Measurements from ENCODE around the gene TTLL1.

TTLL1 gene

DNA sequence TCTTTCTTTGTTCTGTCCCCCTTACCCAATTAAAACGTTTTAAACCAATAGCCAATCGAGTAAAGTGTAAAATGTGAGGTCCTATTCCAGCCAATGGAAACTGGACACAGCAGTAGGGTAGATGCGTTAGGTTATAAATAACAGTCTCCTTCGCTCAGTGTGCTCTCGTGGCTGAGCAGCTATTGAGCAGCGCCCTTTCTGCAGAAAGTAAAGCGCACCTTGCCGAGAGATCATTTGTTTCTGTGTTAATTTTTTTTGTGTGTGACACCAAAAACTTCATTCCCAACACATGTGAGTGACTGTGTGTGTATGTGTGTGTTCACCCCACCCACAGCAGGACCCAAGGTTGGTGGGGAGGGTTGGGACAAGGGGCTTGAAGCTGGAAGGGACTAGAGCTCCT, 7.2 kb upstream of the TTLL1 start:
- H3K36me3 ChIP-seq (ENCODE audit: control insufficient read depth, insufficient read depth, low read length) = no peaks in the 10 kb centered on the region
- no peak overlapping the region for H3K4me3 ChIP-seq (ENCODE audit: insufficient read depth, low read depth, low read length, poor library complexity, severe bottlenecking)
- no peaks in the 10 kb centered on the region for H3K27me3 ChIP-seq (replicated peaks; ENCODE audit: control insufficient read depth, insufficient read depth, low read length, poor library complexity, severe bottlenecking)
- DNase-seq = no peak
- no peaks in the 10 kb centered on the region for H3K9me3 ChIP-seq (ENCODE audit: control insufficient read depth, low read length)
- no peak overlapping the region for H3K27ac ChIP-seq (ENCODE audit: insufficient read depth, low read length, poor library complexity, severe bottlenecking)
- H3K4me1 ChIP-seq (ENCODE audit: control insufficient read depth, insufficient read depth, low read length, poor library complexity, severe bottlenecking) = no peaks in the 10 kb centered on the region

DNA sequence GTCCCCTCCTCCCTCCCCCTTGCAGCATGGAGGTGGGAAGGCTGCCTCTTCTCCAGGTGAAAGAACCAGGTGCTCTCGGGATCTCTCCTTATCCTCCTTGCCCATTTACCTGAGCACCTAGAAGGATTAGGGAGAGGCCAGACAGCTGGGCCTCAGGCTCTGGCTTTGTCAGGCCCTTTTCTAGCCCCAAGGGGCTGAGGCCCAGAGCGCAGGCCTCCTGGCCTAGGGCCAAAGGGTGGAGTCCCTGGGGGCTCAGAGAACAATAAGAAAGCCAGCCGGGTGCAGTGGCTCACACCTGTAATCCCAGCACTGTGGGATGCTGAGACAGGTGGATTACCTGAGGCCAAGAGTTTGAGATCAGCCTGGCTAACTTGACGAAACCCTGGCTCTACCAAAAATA, 5.4 kb upstream of the TTLL1 start:
- DNase-seq = no peak
- Histone ChIP-seq H3K27me3 (replicated peaks; ENCODE audit: control insufficient read depth, insufficient read depth, low read length, poor library complexity, severe bottlenecking) (no peaks in the 10 kb centered on the region), H3K4me3 (ENCODE audit: insufficient read depth, low read depth, low read length, poor library complexity, severe bottlenecking) (no peak overlapping the region), H3K27ac (ENCODE audit: insufficient read depth, low read length, poor library complexity, severe bottlenecking) (no peak overlapping the region), H3K4me1 (ENCODE audit: control insufficient read depth, insufficient read depth, low read length, poor library complexity, severe bottlenecking) (no peaks in the 10 kb centered on the region), H3K36me3 (ENCODE audit: control insufficient read depth, insufficient read depth, low read length) (no peaks in the 10 kb centered on the region), H3K9me3 (ENCODE audit: control insufficient read depth, low read length) (no peaks in the 10 kb centered on the region)

DNA sequence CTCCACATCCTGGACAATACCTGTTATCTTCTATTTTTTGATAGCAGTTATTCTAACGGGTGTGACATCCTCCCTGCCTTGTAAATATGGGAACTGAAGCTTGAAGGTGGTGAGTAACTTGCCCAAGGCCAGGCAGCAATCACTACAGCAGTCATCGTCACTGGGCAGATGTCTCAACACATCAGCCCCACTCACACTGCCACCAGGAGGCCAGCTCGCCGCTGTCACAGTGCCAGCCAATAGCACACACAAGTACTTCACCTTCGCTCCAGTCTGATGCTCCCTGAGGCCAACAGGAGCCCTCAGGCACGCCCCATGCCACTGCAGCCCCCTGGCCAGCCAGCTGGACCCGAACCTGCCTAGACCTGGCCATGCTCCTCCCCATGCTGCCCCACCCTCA, 4.9 kb upstream of the TTLL1 start:
- H3K4me3 ChIP-seq (ENCODE audit: insufficient read depth, low read depth, low read length, poor library complexity, severe bottlenecking) = no peak overlapping the region
- no peaks in the 10 kb centered on the region for H3K36me3 ChIP-seq (ENCODE audit: control insufficient read depth, insufficient read depth, low read length)
- H3K27ac ChIP-seq (ENCODE audit: insufficient read depth, low read length, poor library complexity, severe bottlenecking) = no peak overlapping the region
- no peak for DNase-seq
- H3K4me1 ChIP-seq (ENCODE audit: control insufficient read depth, insufficient read depth, low read length, poor library complexity, severe bottlenecking) = no peaks in the 10 kb centered on the region
- H3K9me3 ChIP-seq (ENCODE audit: control insufficient read depth, low read length) = no peaks in the 10 kb centered on the region
- no peaks in the 10 kb centered on the region for H3K27me3 ChIP-seq (replicated peaks; ENCODE audit: control insufficient read depth, insufficient read depth, low read length, poor library complexity, severe bottlenecking)

DNA sequence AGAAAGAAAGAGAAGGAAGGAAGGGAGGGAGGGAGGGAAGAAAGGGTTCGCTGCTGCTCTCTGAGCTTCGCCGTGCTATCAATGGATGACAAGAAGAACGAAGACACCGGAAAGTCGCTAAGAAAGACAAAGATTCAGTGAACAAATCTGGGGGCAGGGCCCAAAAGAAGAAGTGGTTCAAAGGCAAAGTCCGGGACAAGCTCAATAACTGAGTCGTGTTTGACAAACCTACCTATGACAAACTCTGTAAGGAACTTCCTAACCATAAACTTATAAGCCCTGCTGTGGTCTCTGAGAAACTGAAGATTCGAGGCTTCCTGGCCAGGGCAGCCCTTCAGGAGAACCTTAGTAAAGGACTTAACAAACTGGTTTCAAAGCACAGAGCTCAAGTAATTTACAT, 2.9 kb upstream of the TTLL1 start:
- no peak for DNase-seq
- H3K4me3 ChIP-seq (ENCODE audit: insufficient read depth, low read depth, low read length, poor library complexity, severe bottlenecking) = no peak overlapping the region
- no peaks in the 10 kb centered on the region for H3K27me3 ChIP-seq (replicated peaks; ENCODE audit: control insufficient read depth, insufficient read depth, low read length, poor library complexity, severe bottlenecking)
- H3K36me3 ChIP-seq (ENCODE audit: control insufficient read depth, insufficient read depth, low read length) = no peaks in the 10 kb centered on the region
- no peaks in the 10 kb centered on the region for H3K9me3 ChIP-seq (ENCODE audit: control insufficient read depth, low read length)
- peaks cover 4% of the 10 kb centered on the region for H3K4me1 ChIP-seq (ENCODE audit: control insufficient read depth, insufficient read depth, low read length, poor library complexity, severe bottlenecking)
- no peak overlapping the region for H3K27ac ChIP-seq (ENCODE audit: insufficient read depth, low read length, poor library complexity, severe bottlenecking)

DNA sequence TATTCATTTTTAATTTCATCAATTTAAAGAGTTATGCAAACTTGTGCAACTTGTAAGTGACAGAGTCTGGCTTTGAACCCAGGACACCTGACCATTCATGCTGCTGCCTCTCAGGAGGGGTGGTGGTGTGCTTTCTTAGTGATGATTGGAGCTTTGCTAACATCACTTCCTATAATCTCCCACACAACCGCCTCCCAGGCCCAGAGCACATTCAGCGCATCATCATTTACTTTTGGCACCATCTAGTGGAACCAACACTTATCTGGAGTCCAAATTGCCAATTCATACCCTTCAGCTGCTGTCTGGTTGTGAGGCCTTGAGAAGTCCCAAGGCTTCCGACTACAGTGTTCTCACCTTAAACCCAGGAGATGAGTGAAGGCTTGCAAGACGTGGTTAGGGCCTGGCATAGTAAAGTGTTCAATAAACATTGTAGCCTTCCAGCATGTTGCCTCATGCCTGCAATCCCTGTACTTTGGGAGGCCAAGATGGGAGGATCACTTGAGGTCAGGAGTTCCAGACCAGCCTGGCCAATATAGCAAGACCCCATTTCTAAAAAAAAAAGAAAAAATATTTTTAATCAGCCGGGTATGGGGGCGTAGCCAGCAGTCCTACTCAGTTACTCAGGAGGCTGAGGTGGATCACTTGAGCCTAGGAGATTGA, 1.1 kb upstream of the TTLL1 start:
- Histone ChIP-seq H3K4me3 (ENCODE audit: insufficient read depth, low read depth, low read length, poor library complexity, severe bottlenecking) (no peak overlapping the region), H3K27ac (ENCODE audit: insufficient read depth, low read length, poor library complexity, severe bottlenecking) (no peak overlapping the region), H3K27me3 (replicated peaks; ENCODE audit: control insufficient read depth, insufficient read depth, low read length, poor library complexity, severe bottlenecking) (no peaks in the 10 kb centered on the region), H3K4me1 (ENCODE audit: control insufficient read depth, insufficient read depth, low read length, poor library complexity, severe bottlenecking) (peaks cover 4% of the 10 kb centered on the region), H3K36me3 (ENCODE audit: control insufficient read depth, insufficient read depth, low read length) (no peaks in the 10 kb centered on the region), H3K9me3 (ENCODE audit: control insufficient read depth, low read length) (no peaks in the 10 kb centered on the region)
- peak in 1 of 3 donors; percentile 6 for DNase-seq

DNA sequence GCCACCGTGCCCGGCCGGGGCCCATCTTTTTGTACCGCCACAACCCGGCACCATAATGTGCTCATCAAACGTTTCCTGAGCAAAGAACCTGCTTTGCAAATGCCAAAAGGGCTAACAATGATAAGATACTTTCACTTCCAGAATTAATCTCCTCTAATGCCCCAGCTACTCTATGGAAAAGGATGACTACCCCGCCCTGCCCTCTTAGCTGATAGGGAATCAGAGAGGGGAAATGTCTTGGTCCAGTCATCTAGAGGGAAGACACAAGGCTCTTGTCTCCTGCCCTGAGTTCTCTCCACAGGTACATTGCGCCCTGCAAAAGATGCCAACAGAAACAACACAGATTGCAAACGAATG, 586 bp downstream of the TTLL1 start:
- Histone ChIP-seq H3K27ac (ENCODE audit: insufficient read depth, low read length, poor library complexity, severe bottlenecking) (peak overlapping the region; percentile 55), H3K27me3 (replicated peaks; ENCODE audit: control insufficient read depth, insufficient read depth, low read length, poor library complexity, severe bottlenecking) (no peaks in the 10 kb centered on the region)
- no peak for DNase-seq

DNA sequence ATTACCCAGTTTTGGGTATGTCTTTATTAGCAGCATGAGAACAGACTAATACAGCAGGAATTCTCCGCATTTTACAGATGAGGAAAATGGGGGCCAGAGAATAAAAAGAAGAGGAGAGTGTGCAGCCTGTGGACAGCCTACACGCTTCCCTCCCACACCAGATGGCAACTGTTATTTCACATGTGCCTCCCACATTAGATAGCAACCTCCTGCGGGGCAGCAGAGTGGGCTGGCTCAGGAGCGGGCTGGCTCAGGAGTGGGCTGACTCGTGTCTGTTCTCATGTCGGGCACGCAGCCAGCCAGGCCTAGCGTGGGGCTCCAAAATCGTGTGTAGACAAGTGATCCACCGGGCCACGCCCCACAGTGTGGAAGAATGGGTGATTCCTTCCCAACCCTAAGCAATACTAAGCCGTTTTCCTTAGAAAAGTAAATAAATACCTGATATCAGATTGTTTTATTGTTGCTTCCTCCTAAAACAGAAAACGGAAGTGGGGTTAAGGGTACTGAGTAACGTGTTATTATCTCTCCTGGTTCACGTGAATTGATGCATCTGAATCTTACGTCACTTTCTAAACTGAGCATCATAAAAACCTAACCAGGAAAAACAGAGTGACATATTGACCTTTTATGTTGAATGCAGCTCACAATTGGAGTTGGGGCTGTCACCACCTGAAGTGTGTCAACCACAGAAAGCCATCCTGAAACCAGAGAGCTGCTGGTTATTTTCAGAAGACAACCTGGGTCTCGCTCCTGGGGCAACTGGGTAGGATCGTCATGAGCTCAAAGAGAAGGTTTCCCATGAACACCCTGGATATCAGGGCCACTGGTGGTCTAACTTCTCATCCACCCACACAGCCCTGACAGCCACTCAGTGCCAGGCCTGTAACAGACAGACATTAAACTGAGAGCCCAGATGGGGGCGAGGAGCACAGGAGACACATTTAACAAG, 3.3 kb downstream of the TTLL1 start:
- no peaks in the 10 kb centered on the region for H3K9me3 ChIP-seq (ENCODE audit: control insufficient read depth, low read length)
- no peaks in the 10 kb centered on the region for H3K36me3 ChIP-seq (ENCODE audit: control insufficient read depth, insufficient read depth, low read length)
- DNase-seq = no peak
- no peaks in the 10 kb centered on the region for H3K27me3 ChIP-seq (replicated peaks; ENCODE audit: control insufficient read depth, insufficient read depth, low read length, poor library complexity, severe bottlenecking)
- H3K4me1 ChIP-seq (ENCODE audit: control insufficient read depth, insufficient read depth, low read length, poor library complexity, severe bottlenecking) = peaks cover 4% of the 10 kb centered on the region
- no peak overlapping the region for H3K4me3 ChIP-seq (ENCODE audit: insufficient read depth, low read depth, low read length, poor library complexity, severe bottlenecking)
- H3K27ac ChIP-seq (ENCODE audit: insufficient read depth, low read length, poor library complexity, severe bottlenecking) = no peak overlapping the region

More for the DNA sequence above, 586 bp downstream of the TTLL1 start:
- Histone ChIP-seq H3K9me3 (ENCODE audit: control insufficient read depth, low read length) (no peaks in the 10 kb centered on the region), H3K4me3 (ENCODE audit: insufficient read depth, low read depth, low read length, poor library complexity, severe bottlenecking) (peak overlapping the region; percentile 67), H3K4me1 (ENCODE audit: control insufficient read depth, insufficient read depth, low read length, poor library complexity, severe bottlenecking) (peaks cover 4% of the 10 kb centered on the region), H3K36me3 (ENCODE audit: control insufficient read depth, insufficient read depth, low read length) (no peaks in the 10 kb centered on the region)

DNA sequence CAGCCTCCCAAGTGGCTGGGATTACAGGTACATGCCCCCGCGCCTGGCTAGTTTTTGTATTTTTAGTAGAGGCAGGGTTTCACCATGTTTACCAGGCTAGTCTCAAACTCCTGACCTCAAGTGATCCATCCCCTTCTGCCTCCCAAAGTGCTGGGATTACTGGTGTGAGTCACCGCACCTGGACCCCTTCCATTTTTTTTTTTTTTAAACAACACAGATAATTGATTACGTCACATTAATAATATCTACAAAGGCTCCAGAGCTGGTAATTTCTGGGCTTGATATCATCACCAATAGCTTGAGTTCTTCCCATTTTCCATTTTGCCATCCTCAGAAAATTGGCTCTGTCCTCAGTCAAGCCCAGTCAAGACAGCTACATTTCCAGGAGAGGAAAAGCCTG, 7.2 kb downstream of the TTLL1 start:
- Histone ChIP-seq H3K36me3 (ENCODE audit: control insufficient read depth, insufficient read depth, low read length) (no peaks in the 10 kb centered on the region), H3K27ac (ENCODE audit: insufficient read depth, low read length, poor library complexity, severe bottlenecking) (no peak overlapping the region), H3K4me1 (ENCODE audit: control insufficient read depth, insufficient read depth, low read length, poor library complexity, severe bottlenecking) (no peaks in the 10 kb centered on the region), H3K9me3 (ENCODE audit: control insufficient read depth, low read length) (no peaks in the 10 kb centered on the region), H3K27me3 (replicated peaks; ENCODE audit: control insufficient read depth, insufficient read depth, low read length, poor library complexity, severe bottlenecking) (no peaks in the 10 kb centered on the region), H3K4me3 (ENCODE audit: insufficient read depth, low read depth, low read length, poor library complexity, severe bottlenecking) (no peak overlapping the region)
- no peak for DNase-seq

DNA sequence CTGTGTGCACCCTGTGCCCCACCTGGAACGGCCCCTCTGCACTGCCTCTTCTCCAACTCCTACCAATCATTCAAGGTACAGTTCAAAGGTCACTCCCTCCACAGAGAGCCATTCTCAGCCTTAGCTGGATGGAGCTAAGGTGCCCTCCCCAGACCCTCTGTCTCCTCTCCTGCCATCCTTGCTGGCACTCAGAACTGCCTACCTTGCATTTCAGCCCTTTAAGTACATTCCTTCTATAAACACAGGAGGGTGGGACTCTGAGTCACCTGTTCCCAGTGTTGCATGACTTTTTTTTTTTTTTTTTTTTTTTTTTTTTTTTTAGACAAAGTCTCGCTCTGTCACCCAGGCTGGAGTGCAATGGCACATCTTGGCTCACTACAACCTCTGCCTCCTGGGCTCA, 8.6 kb downstream of the TTLL1 start:
- H3K36me3 ChIP-seq (ENCODE audit: control insufficient read depth, insufficient read depth, low read length) = no peaks in the 10 kb centered on the region
- H3K27ac ChIP-seq (ENCODE audit: insufficient read depth, low read length, poor library complexity, severe bottlenecking) = no peak overlapping the region
- H3K4me1 ChIP-seq (ENCODE audit: control insufficient read depth, insufficient read depth, low read length, poor library complexity, severe bottlenecking) = no peaks in the 10 kb centered on the region
- H3K27me3 ChIP-seq (replicated peaks; ENCODE audit: control insufficient read depth, insufficient read depth, low read length, poor library complexity, severe bottlenecking) = no peaks in the 10 kb centered on the region
- H3K9me3 ChIP-seq (ENCODE audit: control insufficient read depth, low read length) = no peaks in the 10 kb centered on the region
- no peak for DNase-seq
- no peak overlapping the region for H3K4me3 ChIP-seq (ENCODE audit: insufficient read depth, low read depth, low read length, poor library complexity, severe bottlenecking)

DNA sequence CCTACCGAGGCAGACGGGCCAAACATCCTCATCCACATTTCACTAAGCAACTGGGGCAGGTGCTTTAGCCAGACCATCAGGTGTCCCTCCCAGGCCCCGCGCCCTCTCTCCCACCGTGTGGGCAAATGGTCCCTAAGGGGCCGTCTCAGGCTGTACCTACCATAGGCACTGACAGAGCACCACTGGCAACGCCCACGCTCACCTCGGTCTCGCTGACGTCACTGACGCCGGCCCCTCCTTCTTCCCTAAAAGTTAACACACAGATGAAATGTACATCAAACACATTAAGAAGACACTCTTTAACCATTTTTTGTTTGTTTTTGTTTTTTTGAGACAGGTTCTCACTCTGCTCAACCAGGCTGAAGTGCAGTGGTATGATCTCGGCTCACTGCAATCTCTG, 9.4 kb downstream of the TTLL1 start:
- no peaks in the 10 kb centered on the region for H3K27me3 ChIP-seq (replicated peaks; ENCODE audit: control insufficient read depth, insufficient read depth, low read length, poor library complexity, severe bottlenecking)
- H3K36me3 ChIP-seq (ENCODE audit: control insufficient read depth, insufficient read depth, low read length) = no peaks in the 10 kb centered on the region
- H3K4me1 ChIP-seq (ENCODE audit: control insufficient read depth, insufficient read depth, low read length, poor library complexity, severe bottlenecking) = no peaks in the 10 kb centered on the region
- H3K9me3 ChIP-seq (ENCODE audit: control insufficient read depth, low read length) = no peaks in the 10 kb centered on the region
- no peak overlapping the region for H3K27ac ChIP-seq (ENCODE audit: insufficient read depth, low read length, poor library complexity, severe bottlenecking)
- DNase-seq = no peak
- no peak overlapping the region for H3K4me3 ChIP-seq (ENCODE audit: insufficient read depth, low read depth, low read length, poor library complexity, severe bottlenecking)

Data from effector memory CD4-positive, alpha-beta T cell (primary cell).